ENCODE measurements around the gene TRIO. TPM values are rescaled to one million over a fixed set of nuclear protein-coding genes. Genes with fewer than 3 reads are reported as not detected.

TRIO gene
- total RNA-seq, 1 experiment from 2014 or later = 88.8 TPM

DNA sequence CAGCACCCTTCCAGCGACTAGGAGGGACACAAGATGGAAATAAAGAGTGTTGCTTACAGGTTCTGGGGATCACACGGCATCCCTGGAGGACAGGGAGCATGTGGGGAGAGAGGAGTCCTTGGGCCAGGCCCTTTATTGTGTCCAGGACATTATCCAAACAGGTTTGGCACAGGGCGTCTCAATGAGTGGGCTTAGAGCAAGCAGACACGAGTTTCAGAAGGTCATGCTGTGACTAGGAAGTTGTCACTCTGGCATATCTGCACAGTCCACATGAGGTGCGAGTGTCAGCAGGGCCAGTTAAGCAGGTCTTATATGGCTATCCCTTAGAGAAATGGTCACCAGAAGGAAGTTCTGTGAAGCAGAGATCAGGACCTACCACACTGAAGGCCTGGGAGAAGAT lies 263.9 kb downstream of the TRIO start (continued):
- TF ChIP-seq, protein P1, sequence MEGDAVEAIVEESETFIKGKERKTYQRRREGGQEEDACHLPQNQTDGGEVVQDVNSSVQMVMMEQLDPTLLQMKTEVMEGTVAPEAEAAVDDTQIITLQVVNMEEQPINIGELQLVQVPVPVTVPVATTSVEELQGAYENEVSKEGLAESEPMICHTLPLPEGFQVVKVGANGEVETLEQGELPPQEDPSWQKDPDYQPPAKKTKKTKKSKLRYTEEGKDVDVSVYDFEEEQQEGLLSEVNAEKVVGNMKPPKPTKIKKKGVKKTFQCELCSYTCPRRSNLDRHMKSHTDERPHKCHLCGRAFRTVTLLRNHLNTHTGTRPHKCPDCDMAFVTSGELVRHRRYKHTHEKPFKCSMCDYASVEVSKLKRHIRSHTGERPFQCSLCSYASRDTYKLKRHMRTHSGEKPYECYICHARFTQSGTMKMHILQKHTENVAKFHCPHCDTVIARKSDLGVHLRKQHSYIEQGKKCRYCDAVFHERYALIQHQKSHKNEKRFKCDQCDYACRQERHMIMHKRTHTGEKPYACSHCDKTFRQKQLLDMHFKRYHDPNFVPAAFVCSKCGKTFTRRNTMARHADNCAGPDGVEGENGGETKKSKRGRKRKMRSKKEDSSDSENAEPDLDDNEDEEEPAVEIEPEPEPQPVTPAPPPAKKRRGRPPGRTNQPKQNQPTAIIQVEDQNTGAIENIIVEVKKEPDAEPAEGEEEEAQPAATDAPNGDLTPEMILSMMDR (IDR thresholded peaks at IDR 0.05) = no peak
- no peak for TF ChIP-seq TEAD4 (CRISPR knock-in tag; IDR thresholded peaks at IDR 0.05)
- no peak for TF ChIP-seq NR1H2 (CRISPR knock-in tag; IDR thresholded peaks at IDR 0.05)
- TF ChIP-seq MXD4 (CRISPR knock-in tag; IDR thresholded peaks at IDR 0.05; ENCODE audit: borderline replicate concordance) = no peak

DNA sequence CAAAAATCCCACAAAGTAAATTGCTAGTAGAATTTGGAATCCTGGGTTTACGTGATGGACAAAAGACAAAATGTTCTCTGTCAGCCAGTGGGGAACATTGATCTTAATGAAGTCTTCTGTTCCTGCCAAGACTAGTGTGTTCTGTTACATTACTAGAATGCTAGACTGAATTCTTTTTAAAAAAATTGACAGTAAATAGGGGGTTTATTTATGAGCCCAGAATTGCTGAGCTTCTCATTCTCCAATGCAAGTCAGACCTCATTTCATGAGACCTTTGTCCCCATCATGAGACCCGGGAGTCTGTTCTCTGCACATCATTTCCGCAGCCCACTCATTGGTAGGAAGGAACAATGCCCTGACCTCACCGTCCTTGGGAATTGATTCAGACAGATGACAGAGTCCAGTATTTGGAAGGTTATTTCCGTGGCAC lies 264.6 kb downstream of the TRIO start:
- H3K4me1 Mint-ChIP-seq = no peaks in the 10 kb centered on the region
- no peak overlapping the region for H3K4me3 Mint-ChIP-seq
- no peak overlapping the region for H3K27ac Mint-ChIP-seq
- TF ChIP-seq, protein P2, sequence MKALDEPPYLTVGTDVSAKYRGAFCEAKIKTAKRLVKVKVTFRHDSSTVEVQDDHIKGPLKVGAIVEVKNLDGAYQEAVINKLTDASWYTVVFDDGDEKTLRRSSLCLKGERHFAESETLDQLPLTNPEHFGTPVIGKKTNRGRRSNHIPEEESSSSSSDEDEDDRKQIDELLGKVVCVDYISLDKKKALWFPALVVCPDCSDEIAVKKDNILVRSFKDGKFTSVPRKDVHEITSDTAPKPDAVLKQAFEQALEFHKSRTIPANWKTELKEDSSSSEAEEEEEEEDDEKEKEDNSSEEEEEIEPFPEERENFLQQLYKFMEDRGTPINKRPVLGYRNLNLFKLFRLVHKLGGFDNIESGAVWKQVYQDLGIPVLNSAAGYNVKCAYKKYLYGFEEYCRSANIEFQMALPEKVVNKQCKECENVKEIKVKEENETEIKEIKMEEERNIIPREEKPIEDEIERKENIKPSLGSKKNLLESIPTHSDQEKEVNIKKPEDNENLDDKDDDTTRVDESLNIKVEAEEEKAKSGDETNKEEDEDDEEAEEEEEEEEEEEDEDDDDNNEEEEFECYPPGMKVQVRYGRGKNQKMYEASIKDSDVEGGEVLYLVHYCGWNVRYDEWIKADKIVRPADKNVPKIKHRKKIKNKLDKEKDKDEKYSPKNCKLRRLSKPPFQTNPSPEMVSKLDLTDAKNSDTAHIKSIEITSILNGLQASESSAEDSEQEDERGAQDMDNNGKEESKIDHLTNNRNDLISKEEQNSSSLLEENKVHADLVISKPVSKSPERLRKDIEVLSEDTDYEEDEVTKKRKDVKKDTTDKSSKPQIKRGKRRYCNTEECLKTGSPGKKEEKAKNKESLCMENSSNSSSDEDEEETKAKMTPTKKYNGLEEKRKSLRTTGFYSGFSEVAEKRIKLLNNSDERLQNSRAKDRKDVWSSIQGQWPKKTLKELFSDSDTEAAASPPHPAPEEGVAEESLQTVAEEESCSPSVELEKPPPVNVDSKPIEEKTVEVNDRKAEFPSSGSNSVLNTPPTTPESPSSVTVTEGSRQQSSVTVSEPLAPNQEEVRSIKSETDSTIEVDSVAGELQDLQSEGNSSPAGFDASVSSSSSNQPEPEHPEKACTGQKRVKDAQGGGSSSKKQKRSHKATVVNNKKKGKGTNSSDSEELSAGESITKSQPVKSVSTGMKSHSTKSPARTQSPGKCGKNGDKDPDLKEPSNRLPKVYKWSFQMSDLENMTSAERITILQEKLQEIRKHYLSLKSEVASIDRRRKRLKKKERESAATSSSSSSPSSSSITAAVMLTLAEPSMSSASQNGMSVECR (CRISPR knock-in tag; IDR thresholded peaks at IDR 0.05; ENCODE audit: borderline replicate concordance) = no peak
- TF ChIP-seq, protein P3, sequence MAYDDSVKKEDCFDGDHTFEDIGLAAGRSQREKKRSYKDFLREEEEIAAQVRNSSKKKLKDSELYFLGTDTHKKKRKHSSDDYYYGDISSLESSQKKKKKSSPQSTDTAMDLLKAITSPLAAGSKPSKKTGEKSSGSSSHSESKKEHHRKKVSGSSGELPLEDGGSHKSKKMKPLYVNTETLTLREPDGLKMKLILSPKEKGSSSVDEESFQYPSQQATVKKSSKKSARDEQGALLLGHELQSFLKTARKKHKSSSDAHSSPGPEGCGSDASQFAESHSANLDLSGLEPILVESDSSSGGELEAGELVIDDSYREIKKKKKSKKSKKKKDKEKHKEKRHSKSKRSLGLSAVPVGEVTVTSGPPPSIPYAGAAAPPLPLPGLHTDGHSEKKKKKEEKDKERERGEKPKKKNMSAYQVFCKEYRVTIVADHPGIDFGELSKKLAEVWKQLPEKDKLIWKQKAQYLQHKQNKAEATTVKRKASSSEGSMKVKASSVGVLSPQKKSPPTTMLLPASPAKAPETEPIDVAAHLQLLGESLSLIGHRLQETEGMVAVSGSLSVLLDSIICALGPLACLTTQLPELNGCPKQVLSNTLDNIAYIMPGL (CRISPR knock-in tag; IDR thresholded peaks at IDR 0.05) = no peak
- TF ChIP-seq, protein P4, sequence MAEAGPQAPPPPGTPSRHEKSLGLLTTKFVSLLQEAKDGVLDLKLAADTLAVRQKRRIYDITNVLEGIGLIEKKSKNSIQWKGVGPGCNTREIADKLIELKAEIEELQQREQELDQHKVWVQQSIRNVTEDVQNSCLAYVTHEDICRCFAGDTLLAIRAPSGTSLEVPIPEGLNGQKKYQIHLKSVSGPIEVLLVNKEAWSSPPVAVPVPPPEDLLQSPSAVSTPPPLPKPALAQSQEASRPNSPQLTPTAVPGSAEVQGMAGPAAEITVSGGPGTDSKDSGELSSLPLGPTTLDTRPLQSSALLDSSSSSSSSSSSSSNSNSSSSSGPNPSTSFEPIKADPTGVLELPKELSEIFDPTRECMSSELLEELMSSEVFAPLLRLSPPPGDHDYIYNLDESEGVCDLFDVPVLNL (CRISPR knock-in tag; IDR thresholded peaks at IDR 0.05; ENCODE audit: borderline replicate concordance, low read depth) = no peak
- TF ChIP-seq TP53 (CRISPR knock-in tag; IDR thresholded peaks at IDR 0.05) (no peak), RELA (CRISPR knock-in tag; IDR thresholded peaks at IDR 0.05; ENCODE audit: borderline replicate concordance) (no peak), ZNF512 (CRISPR knock-in tag; IDR thresholded peaks at IDR 0.05; ENCODE audit: borderline replicate concordance) (no peak), ZNF396 (CRISPR knock-in tag; IDR thresholded peaks at IDR 0.05; ENCODE audit: borderline replicate concordance) (no peak), ZNF532 (CRISPR knock-in tag; IDR thresholded peaks at IDR 0.05; ENCODE audit: borderline replicate concordance) (no peak), NR1H2 (CRISPR knock-in tag; IDR thresholded peaks at IDR 0.05) (no peak), ZNF416 (CRISPR knock-in tag; IDR thresholded peaks at IDR 0.05) (no peak), GABPB1 (CRISPR knock-in tag; IDR thresholded peaks at IDR 0.05) (no peak), NFYB (CRISPR knock-in tag; conservative IDR thresholded peaks at IDR 0.05; ENCODE audit: low read depth) (no peak), GTF2I (CRISPR knock-in tag; conservative IDR thresholded peaks at IDR 0.05) (no peak), ZNF121 (CRISPR knock-in tag; IDR thresholded peaks at IDR 0.05) (no peak)
- TF ChIP-seq, protein P5, sequence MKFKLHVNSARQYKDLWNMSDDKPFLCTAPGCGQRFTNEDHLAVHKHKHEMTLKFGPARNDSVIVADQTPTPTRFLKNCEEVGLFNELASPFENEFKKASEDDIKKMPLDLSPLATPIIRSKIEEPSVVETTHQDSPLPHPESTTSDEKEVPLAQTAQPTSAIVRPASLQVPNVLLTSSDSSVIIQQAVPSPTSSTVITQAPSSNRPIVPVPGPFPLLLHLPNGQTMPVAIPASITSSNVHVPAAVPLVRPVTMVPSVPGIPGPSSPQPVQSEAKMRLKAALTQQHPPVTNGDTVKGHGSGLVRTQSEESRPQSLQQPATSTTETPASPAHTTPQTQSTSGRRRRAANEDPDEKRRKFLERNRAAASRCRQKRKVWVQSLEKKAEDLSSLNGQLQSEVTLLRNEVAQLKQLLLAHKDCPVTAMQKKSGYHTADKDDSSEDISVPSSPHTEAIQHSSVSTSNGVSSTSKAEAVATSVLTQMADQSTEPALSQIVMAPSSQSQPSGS (CRISPR knock-in tag; IDR thresholded peaks at IDR 0.05; ENCODE audit: borderline replicate concordance, low read depth) = no peak

More for the DNA sequence above, 264.6 kb downstream of the TRIO start:
- CTCF ChIA-PET = no interaction called here
- Mint-ChIP-seq H3K9me3 (peaks cover 1% of the 10 kb centered on the region), H3K27me3 (ENCODE audit: low read depth) (no peaks in the 10 kb centered on the region), H3K36me3 (peaks cover 36% of the 10 kb centered on the region)
- ATAC-seq (no peak), DNase-seq (ENCODE audit: low spot score) (no peak)
- POLR2A ChIA-PET = no interaction called here
